ENCODE results near the gene FRMPD1.
"Not testable (repeated sequence)": the region's sequence is repeated elsewhere in the genome, so short reads cannot be mapped to it uniquely, and the experiment has no call there.

The FRMPD1 gene

DNA sequence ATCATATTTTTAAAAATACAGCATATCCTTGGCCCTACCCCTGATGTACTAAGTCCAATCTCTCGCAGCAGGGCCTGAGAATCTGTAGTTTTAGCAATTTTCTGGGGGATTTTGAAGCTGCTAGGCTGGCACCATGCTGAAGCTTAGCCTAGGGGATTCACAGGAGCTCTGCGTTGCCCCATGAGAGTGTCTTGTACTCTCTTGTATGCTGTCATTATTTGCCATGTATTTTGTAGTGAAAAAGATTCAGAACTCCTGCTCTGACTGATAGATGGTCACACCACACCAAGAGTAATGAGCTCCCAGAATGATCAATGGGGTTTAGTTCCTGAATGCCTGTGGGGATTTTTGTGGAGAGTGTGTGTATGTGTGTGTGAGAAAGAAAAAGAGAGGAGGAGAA, 82.2 kb downstream of the FRMPD1 start:
- no peak for DNase-seq (ENCODE audit: low read depth in 2 of 2)

- DNase-seq (ENCODE audit: low read depth in 2 of 2): no peak
These were observed 88.5 kb downstream of the FRMPD1 start for GRCh38 chr9:37739222-37739621.

GRCh38 chr9:37740128-37740527, 89.4 kb downstream of the FRMPD1 start:
- DNase-seq (ENCODE audit: low read depth in 2 of 2): no peak

GRCh38 chr9:37740631-37741328, 90.0 kb downstream of the FRMPD1 start:
- DNase-seq (ENCODE audit: low read depth in 2 of 2): no peak

DNA sequence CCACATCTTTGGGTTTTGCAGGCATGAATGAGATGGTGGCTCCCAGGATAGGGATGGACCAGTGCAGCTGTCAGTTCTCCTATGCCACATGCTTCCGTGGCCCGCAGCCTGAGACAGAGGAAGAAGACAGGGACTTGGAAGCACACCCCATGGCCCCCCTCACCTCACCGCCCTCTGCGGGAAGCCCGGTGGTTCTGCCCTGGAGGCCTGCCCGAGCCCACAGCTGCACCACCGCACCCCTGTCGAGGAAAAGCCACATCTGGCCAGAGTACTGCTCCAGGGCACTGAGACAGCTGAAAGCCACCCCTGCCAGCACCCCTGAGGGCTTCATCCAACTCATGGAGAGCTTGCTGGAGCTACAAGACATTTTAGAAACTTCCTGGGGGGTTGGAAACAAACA, 95.2 kb downstream of the FRMPD1 start:
- no peak for DNase-seq (ENCODE audit: low read depth in 2 of 2)

DNA sequence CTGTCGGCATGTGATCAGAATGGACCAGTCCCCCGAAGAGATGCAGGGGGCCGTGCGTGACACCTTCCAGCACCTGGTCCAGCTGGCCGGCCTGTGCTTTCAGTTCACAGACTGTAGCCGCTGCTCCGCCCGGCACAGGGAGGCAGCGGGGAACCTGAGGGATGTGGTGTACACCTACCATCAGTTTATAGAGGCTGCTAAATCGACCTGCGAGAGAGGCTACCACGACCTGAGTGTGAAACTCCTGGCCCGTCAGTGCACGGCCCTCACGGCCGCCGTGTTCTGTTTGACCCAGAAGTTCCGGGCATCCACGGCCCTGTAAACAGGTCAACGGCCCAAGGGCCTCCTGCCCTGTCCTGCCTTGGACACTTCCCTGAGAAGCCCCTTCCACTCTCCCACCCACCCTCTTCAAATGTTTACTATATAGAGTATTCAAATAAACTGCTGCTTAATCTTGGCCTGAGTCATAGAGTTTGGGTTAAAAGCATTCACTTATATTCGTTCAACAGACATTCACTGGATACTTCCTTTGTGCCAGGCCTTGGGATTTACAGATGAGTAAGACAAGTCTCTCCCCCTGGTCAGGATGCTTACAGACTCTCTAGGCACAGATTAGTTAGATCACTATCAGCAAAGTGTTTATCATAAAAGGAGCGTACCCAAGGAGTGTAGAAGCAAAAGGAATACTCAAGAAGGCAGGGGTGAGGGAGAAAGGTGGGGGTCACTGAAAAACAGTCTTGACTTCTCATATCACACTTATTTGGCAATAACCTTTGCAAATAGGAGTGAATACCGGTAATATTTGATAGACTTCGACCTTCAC, 95.9 kb downstream of the FRMPD1 start:
- no peak for DNase-seq (ENCODE audit: low read depth in 2 of 2)

DNA sequence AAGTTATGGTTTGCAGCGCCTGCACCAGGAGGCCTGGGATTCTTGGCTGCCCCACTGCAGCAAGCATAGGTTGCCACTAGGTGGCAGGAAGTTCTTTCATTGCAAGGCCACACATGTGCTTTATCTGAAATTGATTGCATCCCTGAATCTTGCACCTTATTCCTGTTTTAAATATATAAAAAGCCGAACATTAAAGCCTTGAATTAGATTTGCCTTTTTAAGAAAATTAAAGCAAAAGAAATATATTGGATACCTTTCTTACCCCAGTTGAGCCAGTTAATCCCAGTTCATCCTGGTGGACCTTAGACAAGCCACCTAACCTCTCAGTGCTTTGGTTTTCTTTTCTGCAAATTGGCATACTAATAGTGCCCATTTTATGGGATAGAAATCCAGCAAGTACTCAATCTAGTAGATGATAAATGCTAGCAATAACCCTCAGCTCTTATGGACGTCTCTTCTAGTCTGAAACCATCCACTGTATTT, 96.6 kb downstream of the FRMPD1 start:
- peak in 1 of 2 experiments; percentile 14 for DNase-seq (ENCODE audit: low read depth in 2 of 2)

DNA sequence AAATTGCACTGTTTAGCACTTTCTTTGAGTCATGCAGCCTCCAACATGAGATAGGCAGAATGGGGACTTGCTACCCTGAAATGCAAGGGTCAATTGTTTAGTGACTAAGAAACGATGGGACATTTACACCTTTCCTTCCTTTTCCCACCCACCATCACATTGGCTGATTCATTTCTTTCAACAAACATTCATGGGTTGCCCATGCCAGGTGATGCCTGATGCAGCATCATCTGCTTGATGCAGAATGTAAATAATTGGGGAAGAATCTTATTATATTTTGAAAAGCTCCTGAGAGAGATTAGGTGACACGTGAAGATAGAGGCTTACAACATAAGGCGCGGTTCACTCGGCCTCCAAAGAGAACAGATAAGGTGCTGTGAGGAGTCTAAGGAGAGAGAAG, 98.4 kb downstream of the FRMPD1 start:
- no peak for DNase-seq (ENCODE audit: low read depth in 2 of 2)

GRCh38 chr9:37751186-37751585, 100.4 kb downstream of the FRMPD1 start:
- no peak for DNase-seq (ENCODE audit: low read depth in 2 of 2)

GRCh38 chr9:37751704-37752103, 101.0 kb downstream of the FRMPD1 start:
- not testable (repeated sequence) for DNase-seq (ENCODE audit: low read depth in 2 of 2)

DNA sequence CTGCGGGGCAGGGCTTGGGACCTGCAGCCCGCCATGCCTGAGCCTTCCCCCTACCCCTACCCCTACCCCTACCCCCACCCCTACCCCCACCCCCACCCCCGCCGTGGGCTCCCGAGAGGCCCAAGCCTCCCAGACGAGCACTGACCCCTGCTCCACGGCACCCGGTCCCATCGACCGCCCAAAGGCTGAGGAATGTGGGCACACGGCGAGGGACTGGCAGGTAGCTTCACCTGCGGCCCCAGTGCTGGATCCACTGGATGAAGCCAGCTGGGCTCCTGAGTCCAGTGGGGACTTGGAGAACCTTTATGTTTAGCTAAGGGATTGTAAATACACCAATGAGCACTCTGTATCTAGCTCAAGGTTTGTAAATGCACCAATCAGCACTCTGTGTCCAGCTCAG, 101.4 kb downstream of the FRMPD1 start:
- not testable (repeated sequence) for DNase-seq (ENCODE audit: low read depth in 2 of 2)

- no peak for DNase-seq (ENCODE audit: low read depth in 2 of 2)
These were observed 102.1 kb downstream of the FRMPD1 start for GRCh38 chr9:37752642-37753488.

DNA sequence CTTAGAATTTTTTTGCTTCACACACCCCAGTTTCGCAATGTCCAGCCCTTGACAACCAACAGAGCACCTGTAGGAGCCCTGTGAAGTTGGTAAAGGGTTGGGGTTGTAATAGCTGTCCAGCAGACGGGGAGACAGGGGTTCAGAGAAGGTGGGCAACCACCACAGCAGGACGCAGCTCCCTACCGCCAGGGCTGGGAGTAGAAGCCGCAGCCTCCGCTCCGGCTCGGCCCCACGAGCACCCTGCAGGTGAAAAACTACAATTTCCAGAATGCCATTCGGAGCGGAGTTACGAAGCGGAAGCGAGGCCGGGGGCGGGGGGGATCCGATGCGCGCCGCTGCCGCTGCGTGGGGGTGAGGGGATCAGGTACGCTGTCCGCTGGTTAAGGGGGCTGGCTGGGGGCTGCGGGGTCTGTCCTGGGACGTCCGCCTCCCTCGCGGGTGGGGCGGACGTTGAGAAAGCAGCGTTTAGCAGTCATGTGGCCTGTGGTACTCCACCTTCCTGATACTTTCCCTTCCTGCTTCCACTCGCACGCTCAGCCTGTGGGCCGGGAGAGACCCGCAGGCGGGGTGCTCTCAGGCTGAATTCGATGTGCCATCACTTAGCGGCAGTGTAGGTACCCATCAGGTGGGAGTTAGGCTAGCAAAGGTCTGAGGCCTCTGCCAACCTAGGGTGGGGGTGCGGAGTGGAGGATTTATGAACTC, 102.9 kb downstream of the FRMPD1 start, which contains the start of gene TRMT10B:
Gene TRMT10B (plus strand): TSS at position 317 of the 702 bp plus-strand sequence. CDS start 8,127 bp downstream, outside the sequence.
- DNase-seq (ENCODE audit: low read depth in 2 of 2): peak; percentile 18 to 37

DNA sequence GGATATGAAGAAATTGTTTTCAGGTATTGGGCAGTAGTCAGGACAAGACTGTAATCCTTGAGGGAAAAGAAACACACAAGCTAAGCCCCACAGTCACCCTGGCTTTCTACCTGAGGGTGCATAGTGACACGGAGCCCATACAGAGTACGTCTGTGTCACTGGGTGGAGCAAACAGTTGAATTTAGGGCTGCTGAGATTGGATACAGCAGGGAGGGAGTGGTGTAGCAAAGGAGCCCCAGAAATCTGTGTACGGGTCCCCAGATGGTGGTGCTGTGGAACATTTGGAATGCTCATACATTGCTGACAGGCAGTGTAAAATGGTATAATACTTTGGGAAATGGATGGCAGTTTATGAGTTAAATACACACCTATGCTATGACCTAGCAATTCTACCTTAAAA, 108.0 kb downstream of the FRMPD1 start:
- DNase-seq (ENCODE audit: low read depth in 2 of 2): no peak

DNA sequence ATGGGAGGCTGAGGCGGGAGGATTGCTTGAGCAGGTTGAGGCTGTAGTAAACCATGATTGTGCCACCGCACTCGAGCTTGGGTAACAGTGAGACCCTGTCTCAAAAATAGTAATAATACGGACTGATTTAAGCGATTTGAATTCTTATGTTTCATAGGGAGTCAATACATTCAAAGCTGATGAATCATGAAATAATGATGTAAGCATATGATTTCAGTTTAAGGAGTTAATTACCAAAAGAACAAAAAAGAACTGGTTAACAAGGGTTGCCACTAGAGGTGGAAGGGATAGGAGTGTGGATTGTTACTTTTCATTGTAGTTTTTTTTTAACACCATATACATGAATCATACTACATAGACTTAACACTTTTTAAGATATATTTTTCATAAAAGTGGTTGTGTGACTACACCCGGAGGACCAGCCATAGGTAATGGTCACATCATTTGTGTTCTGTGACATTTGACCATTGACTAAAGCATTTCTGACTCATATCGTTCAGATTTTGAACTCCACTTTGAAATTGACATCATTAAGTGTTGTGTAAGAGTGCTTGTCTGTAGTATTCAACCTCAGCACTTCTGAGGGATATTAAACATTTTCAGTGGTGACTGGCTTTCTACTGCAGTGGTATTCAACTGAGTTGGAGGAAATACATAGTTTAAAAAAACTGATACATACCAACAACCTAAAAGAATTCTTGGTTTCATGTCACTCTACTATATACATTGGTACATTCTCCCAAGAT, 109.8 kb downstream of the FRMPD1 start:
- DNase-seq (ENCODE audit: low read depth in 2 of 2): peak in 1 of 2 experiments; percentile 24

DNA sequence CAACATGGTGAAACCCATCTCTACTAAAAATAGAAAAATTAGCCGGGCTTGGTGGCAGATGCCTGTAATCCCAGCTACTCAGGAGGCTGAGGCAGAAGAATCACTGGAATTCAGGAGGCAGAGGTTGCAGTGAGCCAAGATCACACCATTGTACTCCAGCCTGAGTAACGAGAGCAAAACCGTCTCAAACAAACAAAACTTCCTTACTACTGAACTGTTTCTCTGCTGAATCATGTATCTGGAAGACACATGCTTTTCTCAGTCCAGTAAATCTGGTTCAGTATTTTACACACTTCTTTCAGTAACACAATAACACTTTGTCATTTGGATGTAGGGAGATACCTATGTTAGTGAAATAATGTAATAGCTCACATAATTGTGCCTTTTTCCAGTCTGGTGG, 110.8 kb downstream of the FRMPD1 start:
- DNase-seq (ENCODE audit: low read depth in 2 of 2): peak in 1 of 2 experiments; percentile 9

DNA sequence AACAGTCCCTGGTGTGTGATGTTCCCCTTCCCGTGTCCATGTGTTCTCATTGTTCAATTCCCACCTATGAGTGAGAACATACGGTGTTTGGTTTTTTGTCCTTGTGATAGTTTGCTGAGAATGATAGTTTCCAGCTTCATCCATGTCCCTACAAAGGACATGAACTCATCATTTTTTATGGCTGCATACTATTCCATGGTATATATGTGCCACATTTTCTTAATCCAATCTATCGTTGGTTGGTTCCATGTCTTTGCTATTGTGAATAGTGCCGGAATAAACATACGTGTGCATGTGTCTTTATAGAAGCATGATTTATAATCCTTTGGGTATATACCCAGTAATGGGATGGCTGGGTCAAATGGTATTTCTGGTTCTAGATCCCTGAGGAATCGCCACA, 114.5 kb downstream of the FRMPD1 start:
- DNase-seq (ENCODE audit: low read depth in 2 of 2): not testable (repeated sequence)

GRCh38 chr9:37769306-37769705, 118.6 kb downstream of the FRMPD1 start:
- no peak for DNase-seq (ENCODE audit: low read depth in 2 of 2)

GRCh38 chr9:37769995-37770394, 119.2 kb downstream of the FRMPD1 start:
- no peak for DNase-seq (ENCODE audit: low read depth in 2 of 2)

DNA sequence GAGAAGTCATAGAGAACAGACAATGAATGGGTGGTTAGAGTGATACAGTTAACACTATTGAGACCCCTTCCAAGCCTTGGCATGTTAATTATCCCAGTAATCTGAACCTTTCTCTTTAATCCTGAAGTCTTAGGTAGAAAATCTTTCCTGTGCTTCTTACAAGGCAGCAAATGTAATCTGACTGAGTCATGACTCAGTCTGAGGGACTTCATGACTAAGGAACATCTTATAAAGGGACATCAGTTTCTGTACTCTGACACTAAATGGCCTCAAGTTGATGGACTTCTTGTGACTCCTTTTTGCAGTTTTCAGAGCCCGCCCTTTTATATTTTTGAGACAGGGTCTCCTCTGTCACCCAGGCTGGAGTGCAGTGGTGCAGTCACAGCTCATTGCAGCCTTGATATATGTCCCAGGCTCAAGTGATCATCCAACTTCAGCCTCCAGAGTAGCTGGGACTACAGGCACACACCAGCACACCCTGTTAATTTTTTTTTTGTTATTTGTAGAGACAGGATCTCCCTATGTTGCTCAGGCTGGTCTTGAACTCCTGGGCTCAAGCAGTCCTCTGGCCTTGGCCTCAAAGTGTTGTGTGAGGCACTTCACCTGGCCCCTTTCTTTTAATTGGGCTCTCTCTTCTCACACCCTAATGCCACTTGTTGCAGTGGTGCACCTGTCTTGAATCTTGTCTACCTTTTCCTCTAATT, 124.6 kb downstream of the FRMPD1 start:
- no peak for DNase-seq (ENCODE audit: low read depth in 2 of 2)
